ENCODE data around the gene TEX264. TPM values are rescaled to one million over a fixed set of nuclear protein-coding genes. Genes with fewer than 3 reads are reported as not detected.

Gene TEX264
- polyA plus RNA-seq, 1 donor (not counting 4 experiments of a cell fraction or from before 2014, with no cell fraction given), result 35.8 TPM

DNA sequence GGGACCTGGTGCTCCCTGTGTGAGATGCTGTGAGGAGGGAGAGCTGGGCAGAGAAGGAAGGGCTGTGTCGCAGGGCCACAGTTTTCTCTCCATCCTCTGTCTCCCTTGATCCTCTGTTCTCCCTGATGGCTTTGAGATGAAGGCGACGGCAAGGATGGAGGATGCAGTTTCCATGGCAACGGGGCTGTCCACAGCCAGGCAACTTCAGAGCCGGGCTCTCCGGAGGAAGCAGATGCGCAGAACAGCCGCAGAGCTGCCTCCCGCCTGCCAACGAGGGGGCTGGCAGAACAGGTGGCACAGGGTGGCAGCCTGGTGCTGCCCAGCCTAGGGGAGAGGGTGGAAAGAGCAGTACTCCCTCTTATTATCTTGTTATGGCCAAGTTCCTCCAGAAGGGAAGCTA lies 25.9 kb downstream of the TEX264 start:
- dilution Hi-C loops (cut with MboI; ENCODE audit: extremely low pct_ligation_motif_present, low sequenced_read_pairs), result no loop called here
- no peak for FAIRE-seq
- H2AFZ ChIP-seq (ENCODE audit: control insufficient read depth, low read length), result no peak overlapping the region
- no peak overlapping the region for H3K27ac ChIP-seq (ENCODE audit: control insufficient read depth, insufficient read depth, low read length)
- H3K9me3 ChIP-seq (ENCODE audit: control insufficient read depth, low read depth, low read length), result no peaks in the 10 kb centered on the region
- no peaks in the 10 kb centered on the region for H3K4me1 ChIP-seq (ENCODE audit: control insufficient read depth, extremely low read depth, insufficient read depth, low read length)
- no peaks in the 10 kb centered on the region for H3K27me3 ChIP-seq (ENCODE audit: control insufficient read depth, extremely low read depth, insufficient read depth, low read length)
- no peaks in the 10 kb centered on the region for H3K9me1 ChIP-seq (ENCODE audit: control insufficient read depth, extremely low read depth, insufficient read depth, low read length)
- no peaks in the 10 kb centered on the region for H3K79me2 ChIP-seq (ENCODE audit: control insufficient read depth, insufficient read depth, low read length)
- no peak overlapping the region for H3K4me3 ChIP-seq (ENCODE audit: control insufficient read depth in 2 of 3, extremely low read depth in 1 of 3, insufficient read depth in 2 of 3, low read depth in 1 of 3, low read length in 3 of 3)
- no peak overlapping the region for H3K4me2 ChIP-seq (ENCODE audit: control insufficient read depth, extremely low read depth, insufficient read depth, low read depth, low read length)
- DNase-seq (ENCODE audit: low read depth, low spot score), result no peak
- peaks cover 2% of the 10 kb centered on the region for H4K20me1 ChIP-seq (ENCODE audit: control insufficient read depth, extremely low read depth, insufficient read depth, low read length)
- no peak overlapping the region for H3K9ac ChIP-seq (ENCODE audit: control insufficient read depth, extremely low read depth, insufficient read depth, low read length)
- peaks cover 12 to 19% of the 10 kb centered on the region in 2 experiments for H3K36me3 ChIP-seq (ENCODE audit: control insufficient read depth in 2 of 2, extremely low read depth in 1 of 2, insufficient read depth in 2 of 2, low read length in 2 of 2)
- TF ChIP-seq EZH2 (IDR thresholded peaks at IDR 0.05; ENCODE audit: low read length), result no peak
- TF ChIP-seq, protein P1, sequence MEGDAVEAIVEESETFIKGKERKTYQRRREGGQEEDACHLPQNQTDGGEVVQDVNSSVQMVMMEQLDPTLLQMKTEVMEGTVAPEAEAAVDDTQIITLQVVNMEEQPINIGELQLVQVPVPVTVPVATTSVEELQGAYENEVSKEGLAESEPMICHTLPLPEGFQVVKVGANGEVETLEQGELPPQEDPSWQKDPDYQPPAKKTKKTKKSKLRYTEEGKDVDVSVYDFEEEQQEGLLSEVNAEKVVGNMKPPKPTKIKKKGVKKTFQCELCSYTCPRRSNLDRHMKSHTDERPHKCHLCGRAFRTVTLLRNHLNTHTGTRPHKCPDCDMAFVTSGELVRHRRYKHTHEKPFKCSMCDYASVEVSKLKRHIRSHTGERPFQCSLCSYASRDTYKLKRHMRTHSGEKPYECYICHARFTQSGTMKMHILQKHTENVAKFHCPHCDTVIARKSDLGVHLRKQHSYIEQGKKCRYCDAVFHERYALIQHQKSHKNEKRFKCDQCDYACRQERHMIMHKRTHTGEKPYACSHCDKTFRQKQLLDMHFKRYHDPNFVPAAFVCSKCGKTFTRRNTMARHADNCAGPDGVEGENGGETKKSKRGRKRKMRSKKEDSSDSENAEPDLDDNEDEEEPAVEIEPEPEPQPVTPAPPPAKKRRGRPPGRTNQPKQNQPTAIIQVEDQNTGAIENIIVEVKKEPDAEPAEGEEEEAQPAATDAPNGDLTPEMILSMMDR (optimal IDR thresholded peaks at IDR 0.05 in 1 of 3, IDR thresholded peaks at IDR 0.05 in 1 of 3, conservative IDR thresholded peaks at IDR 0.05 in 1 of 3; ENCODE audit: extremely low read depth in 1 of 3, insufficient read depth in 2 of 3, low read length in 3 of 3), result no peak

GRCh38 chr3:51698209-51698608 lies 27.2 kb downstream of the TEX264 start:
- DNase-seq (ENCODE audit: low read depth, low spot score) (no peak), FAIRE-seq (no peak)
- Histone ChIP-seq H2AFZ (ENCODE audit: control insufficient read depth, low read length) (no peak overlapping the region), H3K4me3 (ENCODE audit: control insufficient read depth in 2 of 3, extremely low read depth in 1 of 3, insufficient read depth in 2 of 3, low read depth in 1 of 3, low read length in 3 of 3) (no peak overlapping the region), H3K79me2 (ENCODE audit: control insufficient read depth, insufficient read depth, low read length) (no peaks in the 10 kb centered on the region), H3K9me1 (ENCODE audit: control insufficient read depth, extremely low read depth, insufficient read depth, low read length) (no peaks in the 10 kb centered on the region), H3K27ac (ENCODE audit: control insufficient read depth, insufficient read depth, low read length) (no peak overlapping the region), H3K27me3 (ENCODE audit: control insufficient read depth, extremely low read depth, insufficient read depth, low read length) (no peaks in the 10 kb centered on the region), H3K36me3 (ENCODE audit: control insufficient read depth in 2 of 2, extremely low read depth in 1 of 2, insufficient read depth in 2 of 2, low read length in 2 of 2) (peaks cover 12 to 23% of the 10 kb centered on the region in 2 experiments), H3K9ac (ENCODE audit: control insufficient read depth, extremely low read depth, insufficient read depth, low read length) (no peak overlapping the region), H3K9me3 (ENCODE audit: control insufficient read depth, low read depth, low read length) (no peaks in the 10 kb centered on the region), H4K20me1 (ENCODE audit: control insufficient read depth, extremely low read depth, insufficient read depth, low read length) (peaks cover 2% of the 10 kb centered on the region), H3K4me2 (ENCODE audit: control insufficient read depth, extremely low read depth, insufficient read depth, low read depth, low read length) (no peak overlapping the region), H3K4me1 (ENCODE audit: control insufficient read depth, extremely low read depth, insufficient read depth, low read length) (no peaks in the 10 kb centered on the region)
- dilution Hi-C loops (cut with MboI; ENCODE audit: extremely low pct_ligation_motif_present, low sequenced_read_pairs), result no loop called here
- TF ChIP-seq, protein P1 (optimal IDR thresholded peaks at IDR 0.05 in 1 of 3, IDR thresholded peaks at IDR 0.05 in 1 of 3, conservative IDR thresholded peaks at IDR 0.05 in 1 of 3; ENCODE audit: extremely low read depth in 1 of 3, insufficient read depth in 2 of 3, low read length in 3 of 3), result no peak

All from keratinocyte (primary cell).